ENCODE data around the gene PPP4R4.

PPP4R4 gene

DNA sequence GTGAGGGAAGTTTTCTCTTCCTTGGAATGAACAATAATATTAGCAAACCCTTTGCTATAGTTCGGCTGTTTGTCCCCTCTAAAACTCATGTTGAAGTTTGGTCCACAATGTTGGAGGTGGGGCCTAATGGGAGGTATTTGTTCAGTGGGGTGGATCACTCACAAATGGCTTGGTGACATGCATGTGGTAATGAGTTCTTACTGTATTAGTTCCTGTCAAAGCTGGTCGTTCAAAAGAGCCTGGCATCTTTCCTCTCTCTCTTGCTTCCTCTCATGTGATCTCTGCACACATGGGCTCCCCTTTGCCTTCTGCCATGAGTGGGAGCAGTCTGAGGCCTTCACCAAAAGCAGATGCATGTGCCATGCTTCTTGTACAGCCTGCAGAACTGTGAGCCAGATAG lies 13.1 kb upstream of the PPP4R4 start:
- no peak for DNase-seq (ENCODE audit: extremely low read depth, low read depth)
- TF ChIP-seq CTCF (IDR thresholded peaks at IDR 0.05; ENCODE audit: low read depth, low read length), result no peak

GRCh38 chr14:94161981-94162380 lies 12.1 kb upstream of the PPP4R4 start:
- DNase-seq (ENCODE audit: extremely low read depth, low read depth), result no peak
- TF ChIP-seq CTCF (IDR thresholded peaks at IDR 0.05; ENCODE audit: low read depth, low read length), result no peak

GRCh38 chr14:94162466-94162865 lies 11.7 kb upstream of the PPP4R4 start:
- DNase-seq (ENCODE audit: extremely low read depth, low read depth), result no peak
- TF ChIP-seq CTCF (IDR thresholded peaks at IDR 0.05; ENCODE audit: low read depth, low read length), result no peak

GRCh38 chr14:94163796-94164195 lies 10.3 kb upstream of the PPP4R4 start:
- no peak for DNase-seq (ENCODE audit: extremely low read depth, low read depth)
- TF ChIP-seq CTCF (IDR thresholded peaks at IDR 0.05; ENCODE audit: low read depth, low read length), result no peak

GRCh38 chr14:94164685-94165431 lies 9.3 kb upstream of the PPP4R4 start:
- no peak for TF ChIP-seq CTCF (IDR thresholded peaks at IDR 0.05; ENCODE audit: low read depth, low read length)
- no peak for DNase-seq (ENCODE audit: extremely low read depth, low read depth)

DNA sequence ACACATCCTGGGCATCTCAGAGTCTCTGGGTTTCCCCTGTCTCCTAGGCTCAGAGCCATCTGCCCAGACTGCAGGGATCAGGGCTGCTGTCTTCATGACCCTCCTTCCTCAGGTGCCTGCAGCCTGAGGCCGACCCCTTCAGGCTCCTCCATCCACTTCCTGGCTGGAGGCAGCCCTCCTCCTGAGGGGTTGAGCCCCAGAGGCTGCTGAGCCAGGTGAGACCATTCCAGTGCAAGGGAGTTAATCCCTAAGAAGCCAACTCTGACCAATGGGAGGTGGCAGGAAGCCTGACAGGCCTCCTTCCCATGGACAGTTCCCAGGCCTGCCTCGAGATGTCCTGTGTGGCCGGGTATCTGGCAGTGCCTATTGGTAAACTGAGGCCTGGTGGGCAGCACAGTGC lies 8.4 kb upstream of the PPP4R4 start:
- DNase-seq (ENCODE audit: extremely low read depth, low read depth), result no peak
- no peak for TF ChIP-seq CTCF (IDR thresholded peaks at IDR 0.05; ENCODE audit: low read depth, low read length)

DNA sequence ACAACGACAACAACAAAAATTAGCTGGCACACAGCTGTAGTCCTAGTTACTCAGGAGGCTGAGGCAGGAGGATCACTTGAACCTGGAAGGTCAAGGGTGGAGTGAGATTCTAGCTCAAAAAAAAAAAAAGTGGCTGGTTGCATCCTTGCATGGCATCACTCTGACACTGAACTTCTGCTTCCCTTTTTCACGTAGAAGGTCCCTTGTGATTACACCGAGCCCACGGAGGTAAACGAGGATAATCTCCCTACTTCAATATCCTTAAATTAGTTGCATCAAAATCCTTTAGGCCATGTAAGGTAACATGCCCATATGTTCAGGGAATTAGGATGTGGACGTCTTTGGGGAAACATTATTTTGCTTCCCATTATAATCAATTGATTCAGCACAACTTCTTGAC lies 4.0 kb upstream of the PPP4R4 start:
- TF ChIP-seq CTCF (IDR thresholded peaks at IDR 0.05; ENCODE audit: low read depth, low read length), result no peak
- DNase-seq (ENCODE audit: extremely low read depth, low read depth), result no peak

All from AG09319 (cell line).